OCI-LY3 (cell line): ENCODE data around the gene IL16.

Experiments used
- CTCF ChIP-seq: fragments of 200-600, 300-600 bp; sonication (generic); IDR thresholded peaks from 2 replicates; pipeline ENCODE4 v1.5.1; 2014; ENCODE audit warnings: antibody characterized with exemption, low read length, low read depth
- EZH2phosphoT487 ChIP-seq: fragments of 200-600 bp; shearing (Covaris generic); IDR thresholded peaks from 2 replicates; pipeline ENCODE4 v1.6.1; 2018; ENCODE audit warnings: antibody characterized with exemption, mixed run types, low read depth

GRCh38 chr15:81312790-81313543, 116.3 kb downstream of the IL16 start:
- TF ChIP-seq CTCF (no peak), EZH2phosphoT487 (no peak)
